GM18499 (cell line): ENCODE results near the gene JAZF1.
"Not testable (repeated sequence)": the region's sequence is repeated elsewhere in the genome, so short reads cannot be mapped to it uniquely, and the experiment has no call there.

Experiments
- ATAC-seq: cut with Tn5 transposase; IDR thresholded peaks from one replicate; pipeline ENCODE4 v1.9.1; 2021; ENCODE audit warnings: moderate number of reproducible peaks; ENCODE audit not compliant: insufficient read depth, unreplicated experiment

Gene JAZF1

GRCh38 chr7:27869056-27869455 lies 311.5 kb downstream of the JAZF1 start:
- no peak for ATAC-seq

GRCh38 chr7:27868131-27868550 lies 312.5 kb downstream of the JAZF1 start:
- ATAC-seq = no peak

- ATAC-seq = no peak
These were observed 313.5 kb downstream of the JAZF1 start for GRCh38 chr7:27866828-27867672.

GRCh38 chr7:27866256-27866655 lies 314.3 kb downstream of the JAZF1 start:
- ATAC-seq = no peak

DNA sequence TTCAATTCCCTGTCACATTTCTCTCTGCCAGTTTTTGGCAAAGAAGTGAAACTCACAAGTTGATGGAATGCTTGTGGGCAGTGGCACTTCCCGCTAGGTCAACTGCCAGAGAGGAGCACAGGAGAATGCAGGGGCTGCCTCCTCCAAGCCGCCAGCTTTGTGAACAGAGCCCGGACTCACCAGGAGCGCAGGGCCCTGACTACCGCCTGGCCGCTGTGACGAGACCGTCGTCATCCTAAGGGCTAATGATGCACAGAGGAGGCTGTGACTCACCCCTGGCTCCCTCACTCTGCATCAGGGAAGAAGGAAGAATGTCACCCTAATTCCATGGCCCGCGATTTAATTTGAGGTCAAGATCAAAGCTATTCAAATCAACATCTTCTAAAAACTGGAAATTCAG lies 316.7 kb downstream of the JAZF1 start:
- ATAC-seq = no peak

- no peak for ATAC-seq
These were observed 318.8 kb downstream of the JAZF1 start for GRCh38 chr7:27861747-27862146.

- ATAC-seq = no peak
These were observed 319.8 kb downstream of the JAZF1 start for GRCh38 chr7:27860800-27861199.

DNA sequence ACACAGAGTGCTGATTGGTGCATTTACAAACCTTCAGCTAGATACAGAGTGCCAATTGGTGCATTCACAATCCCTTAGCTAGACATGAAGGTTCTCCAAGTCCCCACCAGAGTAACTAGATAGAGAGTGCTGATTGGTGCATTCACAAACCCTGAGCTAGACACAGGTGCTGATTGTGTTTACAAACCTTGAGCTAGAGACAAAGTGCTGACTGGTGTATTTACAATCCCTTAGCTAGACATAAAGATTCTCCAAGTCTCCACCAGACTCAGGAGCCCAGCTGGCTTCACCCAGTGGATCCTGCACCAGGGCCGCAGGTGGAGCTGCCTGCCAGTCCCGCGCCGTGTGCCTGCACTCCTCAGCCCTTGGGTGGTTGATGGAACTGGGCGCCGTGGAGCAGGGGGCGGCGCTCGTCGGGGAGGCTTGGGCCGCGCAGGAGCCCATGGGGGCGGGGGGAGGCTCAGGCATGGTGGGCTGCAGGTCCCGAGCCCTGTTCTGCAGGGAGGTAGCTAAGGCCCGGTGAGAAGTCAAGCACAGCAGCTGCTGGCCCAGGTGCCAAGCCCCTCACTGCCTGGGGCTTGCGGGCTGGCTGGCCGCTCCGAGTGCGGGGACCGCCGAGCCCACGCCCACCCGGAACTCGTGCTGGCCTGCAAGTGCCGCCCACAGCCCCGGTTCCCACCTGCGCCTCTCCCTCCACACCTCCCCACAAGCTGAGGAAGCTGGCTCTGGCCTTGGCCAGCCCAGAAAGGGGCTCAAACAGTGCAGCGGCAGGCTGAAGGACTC lies 323.7 kb downstream of the JAZF1 start:
- ATAC-seq = not testable (repeated sequence)

- no peak for ATAC-seq
These were observed 330.1 kb downstream of the JAZF1 start for GRCh38 chr7:27850531-27850930.

DNA sequence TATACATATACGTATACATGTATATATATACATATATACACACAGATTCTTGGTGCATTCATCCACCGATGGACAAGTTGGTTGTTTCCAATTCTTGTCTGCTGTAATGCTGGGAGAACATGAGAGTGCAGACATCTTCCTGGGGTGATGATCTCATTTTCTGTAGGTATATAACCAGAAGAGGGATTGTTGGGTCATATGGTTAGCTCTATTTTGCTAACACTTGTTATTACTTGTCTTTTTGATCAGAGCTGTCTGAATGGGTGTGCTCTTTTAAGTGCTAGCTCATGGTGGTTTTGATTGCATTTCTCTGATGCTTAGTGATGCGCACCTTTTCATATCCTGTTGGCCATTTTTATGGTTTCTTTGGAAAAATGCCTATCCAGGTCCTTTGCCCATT lies 334.2 kb downstream of the JAZF1 start:
- ATAC-seq = no peak

DNA sequence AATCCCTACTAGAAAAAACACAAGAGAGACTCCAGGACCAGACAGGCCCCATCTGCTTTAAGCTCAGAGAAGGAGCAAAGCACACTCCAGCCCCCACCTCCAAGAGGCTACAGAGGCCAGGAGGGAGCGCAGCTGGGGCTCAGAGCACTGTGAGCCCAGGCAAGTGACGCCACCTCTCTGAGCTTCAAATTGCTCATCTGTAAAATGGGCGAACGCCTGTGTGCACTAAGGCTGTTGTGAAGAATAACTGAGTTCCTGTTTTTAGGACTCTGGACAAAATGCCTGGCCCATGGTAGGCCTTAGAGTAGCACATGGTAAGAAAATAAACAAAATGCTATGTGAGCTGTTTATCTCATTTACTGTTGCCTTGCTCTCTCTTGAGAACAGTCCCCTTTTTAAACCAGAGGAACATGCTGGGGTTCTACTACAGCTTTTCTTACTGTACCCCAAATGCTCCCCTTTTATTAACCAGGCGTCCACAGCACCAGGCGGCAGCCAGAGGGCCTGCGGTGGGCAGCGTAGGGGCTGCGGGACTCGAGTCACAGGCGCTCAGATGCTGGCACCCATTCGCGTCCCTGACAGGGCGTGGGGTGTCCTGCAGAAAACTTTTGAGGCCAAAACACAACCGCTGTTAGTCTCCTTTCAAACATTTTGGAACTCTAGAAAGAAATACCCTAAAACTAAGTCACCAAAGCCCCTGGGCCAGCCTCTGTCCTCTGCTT lies 336.9 kb downstream of the JAZF1 start:
- ATAC-seq = no peak

DNA sequence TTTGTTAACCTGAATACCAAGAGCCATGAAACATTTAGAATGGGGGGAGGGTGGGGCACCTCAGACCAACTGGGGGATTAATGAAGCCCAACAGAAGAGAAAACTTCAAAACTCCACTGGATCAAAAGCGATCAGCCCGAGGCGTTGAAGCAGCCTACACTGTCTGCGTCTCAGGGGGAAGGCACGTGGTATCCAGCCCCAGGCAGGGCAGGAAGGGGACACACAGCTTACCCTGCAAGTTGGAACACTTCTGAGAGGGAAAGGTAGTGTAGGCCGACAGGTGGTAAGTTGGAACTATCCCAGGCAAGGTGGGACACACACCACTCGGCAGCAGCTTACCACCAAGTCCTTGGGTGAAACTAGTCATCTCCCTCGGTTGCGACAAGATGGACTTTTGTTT lies 337.7 kb downstream of the JAZF1 start:
- no peak for ATAC-seq

DNA sequence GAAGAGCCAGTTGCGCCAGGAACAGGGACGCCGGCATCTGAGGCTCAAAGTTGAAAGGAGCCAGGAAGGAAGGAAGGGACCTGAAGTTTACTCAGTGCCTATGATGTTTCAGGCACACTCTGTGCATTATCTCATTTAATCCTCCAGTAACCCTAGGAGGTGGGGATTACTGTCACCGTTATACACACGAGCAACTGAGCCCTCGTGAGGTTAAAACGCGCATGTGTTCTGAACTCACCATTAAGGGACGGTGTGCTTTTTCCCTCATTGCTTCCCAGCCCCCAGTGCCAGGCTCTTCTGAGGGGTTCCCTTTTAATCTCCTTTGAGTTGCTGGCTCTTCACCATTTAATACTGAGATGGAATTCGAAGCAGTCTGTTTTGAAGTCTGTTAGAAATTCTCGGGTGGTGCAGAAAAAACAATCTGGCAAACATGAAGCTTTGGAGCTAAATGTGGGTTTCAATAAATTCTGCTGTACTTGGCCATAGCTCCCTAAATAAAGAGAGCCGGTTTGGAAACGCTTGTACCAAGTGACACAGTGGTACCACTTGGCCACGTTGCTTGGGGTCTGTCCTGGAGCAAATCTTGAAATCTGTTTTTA lies 338.4 kb downstream of the JAZF1 start:
- ATAC-seq = no peak

DNA sequence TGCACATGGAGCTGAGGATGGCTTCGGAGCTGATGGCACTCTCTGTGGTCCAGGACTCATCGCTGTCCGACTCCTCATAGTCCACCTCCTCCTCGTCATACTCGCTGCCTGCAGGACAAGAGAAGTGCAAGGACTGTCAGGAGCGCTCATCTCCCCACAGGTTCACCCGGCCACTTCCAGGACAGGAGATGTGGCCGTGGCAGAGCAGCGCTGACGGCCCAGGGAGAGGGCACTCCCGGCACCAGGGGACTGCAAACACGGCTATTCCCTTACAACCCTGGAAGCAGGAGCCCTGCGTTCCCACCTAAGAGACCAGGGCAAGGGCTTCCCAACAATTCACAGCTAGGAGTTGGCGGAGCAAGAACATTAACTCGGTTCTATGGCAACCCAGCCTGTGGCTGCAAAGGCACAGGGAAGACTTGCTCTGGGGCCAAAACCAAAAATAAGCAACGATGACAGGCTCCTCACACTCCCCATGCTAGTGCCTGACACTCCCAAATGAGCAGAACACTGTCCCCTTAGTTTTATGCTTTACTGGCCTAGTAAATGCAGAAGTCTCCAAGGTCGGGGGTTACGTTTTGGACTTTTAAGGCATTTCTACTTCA lies 339.7 kb downstream of the JAZF1 start:
- ATAC-seq = no peak

GRCh38 chr7:27840313-27840712 lies 340.3 kb downstream of the JAZF1 start:
- no peak for ATAC-seq

DNA sequence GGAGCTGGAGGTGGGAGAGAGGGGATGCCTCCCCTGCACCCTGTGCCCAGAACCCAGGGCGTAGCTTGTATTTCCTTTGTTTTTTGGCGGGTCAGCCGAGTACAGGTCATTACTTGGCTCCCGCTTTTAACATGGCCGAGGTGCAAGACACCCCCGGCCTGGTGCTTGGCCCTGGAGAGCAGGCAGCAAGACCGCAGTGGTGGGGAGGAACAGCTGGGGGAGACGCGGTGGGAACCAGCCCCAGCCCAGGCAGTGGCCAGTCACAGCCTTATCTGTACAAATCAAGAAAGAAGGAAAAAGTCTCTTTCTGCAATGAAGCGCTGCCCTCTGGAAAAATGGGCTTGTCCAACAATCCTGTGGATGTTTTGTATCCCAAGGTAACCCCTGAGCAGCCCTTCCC lies 341.5 kb downstream of the JAZF1 start:
- no peak for ATAC-seq

DNA sequence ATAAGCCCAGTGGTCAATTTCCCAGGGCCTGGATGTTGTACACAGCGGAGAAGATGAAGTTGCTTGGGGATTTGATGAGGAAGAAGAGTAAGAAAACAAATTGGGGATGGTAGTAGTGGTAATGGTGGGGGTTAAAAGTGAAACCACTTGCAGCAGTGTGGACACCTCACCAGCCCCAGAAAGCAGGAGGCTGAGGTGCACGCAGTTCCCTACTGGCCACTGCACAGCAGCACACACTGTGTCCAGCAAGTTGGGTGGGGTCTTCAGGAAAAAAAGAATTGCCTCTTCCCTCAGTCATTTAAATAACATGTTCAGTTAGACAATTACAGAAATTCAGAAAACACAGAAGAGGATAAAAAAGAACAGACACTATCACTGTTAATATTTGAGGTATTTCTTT lies 344.1 kb downstream of the JAZF1 start:
- no peak for ATAC-seq

DNA sequence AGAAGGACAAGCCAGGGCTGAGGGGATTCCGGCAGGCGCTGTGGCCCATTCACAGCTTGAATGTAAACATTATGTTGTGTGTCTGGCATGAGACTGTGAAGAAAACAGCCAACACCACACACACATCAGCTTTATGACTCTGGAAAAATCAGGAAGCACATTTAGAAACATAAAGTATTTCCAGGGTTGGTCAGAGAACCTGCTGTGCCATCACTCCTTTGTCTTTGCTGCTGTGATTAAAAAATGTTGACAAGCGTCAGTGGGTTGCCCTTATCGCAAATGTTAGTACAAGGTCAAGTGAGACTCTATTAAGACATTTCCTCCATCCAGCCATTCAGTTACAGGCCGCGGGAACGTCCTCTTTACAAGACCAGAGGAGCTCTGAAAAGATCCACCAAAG lies 345.2 kb downstream of the JAZF1 start:
- ATAC-seq = no peak

GRCh38 chr7:27834179-27834921 lies 346.2 kb downstream of the JAZF1 start:
- no peak for ATAC-seq
